OCI-LY3 (cell line): Measurements from ENCODE around the gene CXCL5.
"Not testable (repeated sequence)": the region's sequence is repeated elsewhere in the genome, so short reads cannot be mapped to it uniquely, and the experiment has no call there.

Source experiments
- H2AFZ ChIP-seq: fragments of 200-600, 300-600 bp; shearing (Covaris generic); 2 replicates; pipeline ENCODE4 v1.6.0; 2014; ENCODE audit warnings: antibody characterized with exemption, low read depth, low read length
- H3K27ac ChIP-seq: fragments of 200-600, 300-600 bp; sonication (generic); 2 replicates; pipeline ENCODE4 v1.5.1; 2014; ENCODE audit warnings: mild to moderate bottlenecking, low read length, moderate library complexity, mixed read lengths
- H3K27me3 ChIP-seq: fragments of 200-600, 300-600 bp; sonication (generic); 2 replicates; pipeline ENCODE4 v1.6.1; 2014; ENCODE audit warnings: low read depth, low read length, mixed read lengths
- H3K36me3 ChIP-seq: fragments of 200-600, 300-600 bp; sonication (generic); replicated peaks from 2 replicates; pipeline ENCODE3; 2014; ENCODE audit warnings: low read depth, low read length, mixed read lengths
- H3K4me1 ChIP-seq: fragments of 300-600, 200-600 bp; sonication (generic); 2 replicates; pipeline ENCODE4 v1.6.1; 2014; ENCODE audit warnings: low read length, mixed read lengths
- H3K4me2 ChIP-seq: fragments of 200-600, 300-600 bp; sonication (generic); 2 replicates; pipeline ENCODE4 v1.6.1; 2014; ENCODE audit warnings: low read length, mixed read lengths
- H3K4me3 ChIP-seq: fragments of 300-600, 200-600 bp; sonication (generic); 2 replicates; pipeline ENCODE4 v1.5.1; 2014; ENCODE audit warnings: antibody characterized with exemption, mild to moderate bottlenecking, low read length, moderate library complexity
- H3K79me2 ChIP-seq: fragments of 300-600, 200-600 bp; shearing (Covaris generic); 2 replicates; pipeline ENCODE4 v1.6.1; 2014; ENCODE audit warnings: mild to moderate bottlenecking, low read length, mixed read lengths
- H3K9ac ChIP-seq: fragments of 300-600, 200-600 bp; shearing (Covaris generic); 2 replicates; pipeline ENCODE4 v1.6.0; 2014; ENCODE audit warnings: mild to moderate bottlenecking, low read length, moderate library complexity
- H3K9me3 ChIP-seq: fragments of 200-600, 300-600 bp; shearing (Covaris generic); 2 replicates; pipeline ENCODE4 v1.6.1; 2014; ENCODE audit warnings: low read length, mixed read lengths; ENCODE audit not compliant: insufficient read depth
- H4K20me1 ChIP-seq: fragments of 200-600, 300-600 bp; sonication (generic); 2 replicates; pipeline ENCODE4 v1.6.1; 2016; ENCODE audit warnings: low read length, mixed read lengths; ENCODE audit not compliant: insufficient read depth
- EZH2phosphoT487 ChIP-seq: fragments of 200-600 bp; shearing (Covaris generic); IDR thresholded peaks from 2 replicates; pipeline ENCODE4 v1.6.1; 2018; ENCODE audit warnings: antibody characterized with exemption, mixed run types, low read depth
- TF ChIP-seq, protein P1 (sequence below): fragments of 200-600, 300-600 bp; sonication (generic); IDR thresholded peaks from 2 replicates; pipeline ENCODE4 v1.5.1; 2014; ENCODE audit warnings: antibody characterized with exemption, low read length, low read depth

The CXCL5 gene

DNA sequence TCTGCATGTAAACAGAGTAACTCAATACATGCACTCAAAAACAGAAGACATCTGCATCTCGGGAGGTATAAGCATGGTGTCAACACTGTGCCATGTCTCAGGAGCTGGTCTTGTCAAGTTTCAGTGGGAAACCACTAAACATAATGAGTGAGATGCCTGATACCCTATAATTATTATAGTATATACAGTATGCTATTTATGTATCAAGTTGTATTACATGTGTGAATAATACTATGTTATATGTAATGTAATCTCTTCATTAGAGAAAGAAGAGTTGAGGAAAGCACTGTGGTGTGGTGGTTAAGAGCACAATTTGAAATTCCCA lies 13.0 kb downstream of the CXCL5 start:
- no peak overlapping the region for H3K4me2 ChIP-seq
- H3K9me3 ChIP-seq = no peaks in the 10 kb centered on the region
- H3K4me3 ChIP-seq = no peak overlapping the region
- TF ChIP-seq, protein P1, sequence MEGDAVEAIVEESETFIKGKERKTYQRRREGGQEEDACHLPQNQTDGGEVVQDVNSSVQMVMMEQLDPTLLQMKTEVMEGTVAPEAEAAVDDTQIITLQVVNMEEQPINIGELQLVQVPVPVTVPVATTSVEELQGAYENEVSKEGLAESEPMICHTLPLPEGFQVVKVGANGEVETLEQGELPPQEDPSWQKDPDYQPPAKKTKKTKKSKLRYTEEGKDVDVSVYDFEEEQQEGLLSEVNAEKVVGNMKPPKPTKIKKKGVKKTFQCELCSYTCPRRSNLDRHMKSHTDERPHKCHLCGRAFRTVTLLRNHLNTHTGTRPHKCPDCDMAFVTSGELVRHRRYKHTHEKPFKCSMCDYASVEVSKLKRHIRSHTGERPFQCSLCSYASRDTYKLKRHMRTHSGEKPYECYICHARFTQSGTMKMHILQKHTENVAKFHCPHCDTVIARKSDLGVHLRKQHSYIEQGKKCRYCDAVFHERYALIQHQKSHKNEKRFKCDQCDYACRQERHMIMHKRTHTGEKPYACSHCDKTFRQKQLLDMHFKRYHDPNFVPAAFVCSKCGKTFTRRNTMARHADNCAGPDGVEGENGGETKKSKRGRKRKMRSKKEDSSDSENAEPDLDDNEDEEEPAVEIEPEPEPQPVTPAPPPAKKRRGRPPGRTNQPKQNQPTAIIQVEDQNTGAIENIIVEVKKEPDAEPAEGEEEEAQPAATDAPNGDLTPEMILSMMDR = no peak
- no peak for TF ChIP-seq EZH2phosphoT487
- H4K20me1 ChIP-seq = no peaks in the 10 kb centered on the region
- no peaks in the 10 kb centered on the region for H3K27me3 ChIP-seq
- no peak overlapping the region for H3K27ac ChIP-seq
- H2AFZ ChIP-seq = no peak overlapping the region
- H3K4me1 ChIP-seq = no peaks in the 10 kb centered on the region
- no peaks in the 10 kb centered on the region for H3K36me3 ChIP-seq
- H3K79me2 ChIP-seq = no peaks in the 10 kb centered on the region
- no peak overlapping the region for H3K9ac ChIP-seq

DNA sequence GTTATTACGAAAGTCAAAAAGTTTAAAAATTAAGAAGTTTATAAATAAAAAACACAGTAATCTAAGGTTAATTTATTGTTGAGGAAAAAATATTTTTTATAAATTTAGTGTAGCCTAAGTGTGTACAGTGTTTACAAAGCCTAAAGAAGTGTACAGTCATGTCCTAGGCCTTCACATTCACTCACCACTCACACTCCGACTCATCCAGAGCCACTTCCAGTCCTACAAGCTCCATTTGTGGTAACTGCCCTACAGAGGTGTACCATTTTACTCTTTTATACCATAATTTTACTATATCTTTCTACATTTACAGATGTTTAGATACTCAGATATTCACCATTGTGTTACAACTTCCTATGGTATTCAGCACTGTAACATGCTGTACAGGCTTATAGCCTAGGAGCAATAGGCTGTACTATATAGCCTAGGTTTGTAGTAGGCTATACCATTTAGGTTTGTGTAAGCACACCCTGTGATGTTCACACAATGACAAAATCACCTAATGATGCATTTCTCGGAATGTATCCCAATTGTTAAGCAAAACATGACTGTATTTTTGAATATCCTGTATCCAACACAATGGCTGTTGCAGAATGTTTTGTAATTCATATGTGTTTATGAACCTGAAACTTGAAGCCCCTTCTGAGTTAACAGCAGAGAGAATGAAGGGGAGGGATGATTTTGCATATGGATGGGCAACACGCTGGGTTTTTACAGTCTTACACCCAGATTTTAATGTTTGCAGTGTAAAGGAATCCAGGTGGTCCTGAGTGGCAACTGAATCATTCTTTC lies 13.5 kb downstream of the CXCL5 start:
- H3K27me3 ChIP-seq = no peaks in the 10 kb centered on the region
- no peak overlapping the region for H2AFZ ChIP-seq
- TF ChIP-seq, protein P1 = no peak
- TF ChIP-seq EZH2phosphoT487 = no peak
- no peaks in the 10 kb centered on the region for H3K4me1 ChIP-seq
- no peak overlapping the region for H3K4me3 ChIP-seq
- no peak overlapping the region for H3K4me2 ChIP-seq
- H3K27ac ChIP-seq = no peak overlapping the region
- H4K20me1 ChIP-seq = no peaks in the 10 kb centered on the region
- no peaks in the 10 kb centered on the region for H3K79me2 ChIP-seq
- H3K36me3 ChIP-seq = no peaks in the 10 kb centered on the region
- no peaks in the 10 kb centered on the region for H3K9me3 ChIP-seq
- no peak overlapping the region for H3K9ac ChIP-seq

DNA sequence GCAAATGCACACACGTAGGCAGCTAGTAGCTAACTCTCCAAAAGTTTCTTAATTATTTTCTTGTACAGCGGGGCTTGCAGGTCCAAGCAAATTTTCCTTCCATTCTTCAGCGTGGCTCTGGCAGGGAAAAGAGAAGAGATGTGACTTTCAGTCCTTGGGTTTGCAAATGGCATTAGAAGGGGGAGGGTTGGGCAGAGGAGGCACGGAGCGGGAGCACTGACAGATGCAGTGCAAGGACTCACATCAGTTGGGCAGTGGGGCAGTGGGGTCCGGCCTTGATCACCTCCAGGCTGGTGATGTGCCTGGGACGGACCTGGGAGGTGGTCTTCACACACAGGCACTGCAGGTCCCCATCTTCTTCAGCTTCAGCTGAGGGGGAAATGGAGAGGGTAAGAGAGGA lies 17.3 kb downstream of the CXCL5 start:
- not testable (repeated sequence) for H4K20me1 ChIP-seq, H3K4me3 ChIP-seq, H3K27me3 ChIP-seq, H3K36me3 ChIP-seq, H3K27ac ChIP-seq, H3K4me1 ChIP-seq, H2AFZ ChIP-seq, H3K79me2 ChIP-seq, H3K9ac ChIP-seq, H3K4me2 ChIP-seq, H3K9me3 ChIP-seq

DNA sequence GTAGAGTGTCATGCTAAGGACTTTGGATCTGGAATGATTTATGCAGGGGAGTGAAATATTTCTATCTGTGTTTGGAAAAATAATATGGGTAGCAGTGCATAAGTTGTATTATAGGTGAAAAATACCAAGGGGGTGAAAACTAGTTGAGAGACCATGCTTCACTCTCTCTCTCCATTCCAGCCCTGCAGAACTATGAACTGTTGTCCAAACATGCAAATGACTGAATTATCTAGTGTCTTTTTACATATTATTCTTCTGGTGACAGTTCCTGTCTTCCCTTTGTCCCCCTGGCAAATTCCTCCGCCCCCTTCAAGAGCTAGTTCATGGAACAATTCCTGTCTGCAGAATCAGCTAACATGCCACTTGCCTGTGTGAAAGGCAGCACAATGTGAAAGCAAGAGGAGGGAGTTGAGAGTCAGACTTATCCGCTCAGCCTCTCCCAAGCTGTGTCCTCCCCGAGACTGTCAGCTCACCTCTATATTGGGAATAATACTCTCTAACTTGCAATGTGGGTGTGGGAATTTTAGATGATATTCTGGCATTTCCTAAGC lies 19.0 kb downstream of the CXCL5 start:
- Histone ChIP-seq H3K4me2 (no peak overlapping the region), H3K27me3 (no peaks in the 10 kb centered on the region), H3K9me3 (no peaks in the 10 kb centered on the region), H3K27ac (no peak overlapping the region), H3K9ac (no peak overlapping the region), H3K79me2 (no peaks in the 10 kb centered on the region), H2AFZ (no peak overlapping the region), H3K36me3 (no peaks in the 10 kb centered on the region), H3K4me1 (no peaks in the 10 kb centered on the region), H4K20me1 (no peaks in the 10 kb centered on the region), H3K4me3 (no peak overlapping the region)
- TF ChIP-seq EZH2phosphoT487 = no peak
- TF ChIP-seq, protein P1 = no peak
